Esophagus (tissue), 2 donors: ENCODE measurements around the gene DDX51. TPM values are rescaled to one million over a fixed set of nuclear protein-coding genes. Genes with fewer than 3 reads are reported as not detected.

Experiments
- H3K27ac ChIP-seq, 2 donors: one replicate each; pipeline ENCODE4 v1.5.1; 2013; ENCODE audit warnings: low read depth in 2 of 2, mild to moderate bottlenecking in 2 of 2, inconsistent platforms in 1 of 2, low read length in 1 of 2, moderate library complexity in 1 of 2
- H3K27me3 ChIP-seq, 2 donors: one replicate each; pipeline ENCODE4 v1.6.1; 2013; ENCODE audit warnings: low read length in 2 of 2, control low read depth in 1 of 2, mild to moderate bottlenecking in 1 of 2; ENCODE audit not compliant: insufficient read depth in 2 of 2, control insufficient read depth in 1 of 2
- H3K36me3 ChIP-seq, 2 donors: one replicate each; pipeline ENCODE4 v1.6.1; 2013; ENCODE audit warnings: low read length in 1 of 2; ENCODE audit not compliant: control insufficient read depth in 2 of 2, insufficient read depth in 2 of 2
- H3K4me1 ChIP-seq, 2 donors: one replicate each; pipeline ENCODE4 v1.6.1; 2013; ENCODE audit warnings: low read length in 1 of 2; ENCODE audit not compliant: control insufficient read depth in 2 of 2, insufficient read depth in 2 of 2
- H3K4me3 ChIP-seq, 2 donors: one replicate each; pipeline ENCODE4 v1.5.1; 2013; ENCODE audit warnings: low read length in 2 of 2, mild to moderate bottlenecking in 2 of 2, low read depth in 1 of 2, moderate library complexity in 1 of 2
- H3K9me3 ChIP-seq, 2 donors: one replicate each; pipeline ENCODE4 v1.6.1; 2013; ENCODE audit warnings: mild to moderate bottlenecking in 2 of 2, low read depth in 1 of 2, low read length in 1 of 2, moderate library complexity in 1 of 2; ENCODE audit not compliant: control insufficient read depth in 2 of 2, insufficient read depth in 1 of 2
- WGBS, 2 donors: extraction: QIAGEN DNeasy Blood & Tissue Kit; methylation state at CpG; one replicate each; pipeline ENCODE4 v1.1.7; 2013; 5-methylcytosine and 5-hydroxymethylcytosine counted together
- polyA plus RNA-seq, 2 donors: library from polyadenylated mRNA; stranded (reverse); fragments of 200-250 nt; gene quantifications; one replicate each; pipeline ENCODE4 v1.2.3, GENCODE V29; 2013
- donor health status: healthy with polysubstance abuse.
- donor health status: Bipolar disorder and iron deficiency.

The DDX51 gene
- polyA plus RNA-seq, 2 donors, result 12.3 to 20.4 TPM

DNA sequence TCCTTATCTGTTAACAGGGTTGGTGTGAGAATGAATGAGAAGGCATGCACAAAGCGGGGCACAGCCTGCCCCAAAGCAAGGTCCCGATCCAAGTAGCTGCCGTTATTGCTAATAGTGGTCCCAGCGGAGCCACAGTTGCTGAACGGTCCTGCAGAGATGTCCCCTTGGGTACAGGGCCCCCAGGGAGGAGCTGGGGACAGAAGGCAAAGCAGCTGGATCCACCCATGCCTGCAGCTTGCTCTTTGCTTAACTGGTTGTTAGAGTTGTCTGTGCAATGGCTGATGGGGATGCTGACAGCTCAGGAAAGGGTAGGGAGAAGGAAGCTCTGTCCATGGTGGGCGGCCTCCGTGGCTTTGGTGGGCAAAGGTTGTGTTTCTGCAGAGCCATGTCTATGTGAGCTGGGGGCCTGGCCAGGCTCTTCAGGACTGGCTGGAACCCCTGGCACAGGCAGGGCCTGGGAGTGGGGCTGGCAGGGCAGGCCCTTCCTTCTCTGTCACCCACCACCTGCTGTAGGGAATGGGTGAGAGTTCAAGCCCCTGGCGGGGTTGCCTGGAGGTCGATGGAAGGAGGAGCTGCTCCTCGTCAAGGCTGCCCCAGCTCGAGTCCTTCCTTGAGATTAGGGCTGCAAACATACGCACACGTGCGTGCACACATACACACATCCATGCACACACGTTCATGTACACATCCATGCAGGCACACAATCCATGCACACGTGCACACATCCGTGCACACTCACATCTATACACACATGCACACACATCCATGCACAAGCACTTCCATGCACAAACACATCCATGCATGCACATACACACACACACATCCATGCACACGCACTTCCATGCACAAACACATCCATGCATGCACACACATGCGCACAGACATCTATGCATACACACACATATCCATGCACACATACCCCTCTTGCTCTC is 35.6 kb upstream of the DDX51 start:
- H3K36me3 ChIP-seq, result no peaks in the 10 kb centered on the region
- H3K9me3 ChIP-seq, result peaks cover 0 to 8% of the 10 kb centered on the region in 2 donors
- 80 to 81% methylated on average over 19 of the region's 19 CpGs for WGBS, 2 donors
- no peak overlapping the region for H3K4me3 ChIP-seq
- no peak overlapping the region for H3K27ac ChIP-seq
- peaks cover 3 to 11% of the 10 kb centered on the region in 2 donors for H3K4me1 ChIP-seq
- H3K27me3 ChIP-seq, result no peaks in the 10 kb centered on the region

DNA sequence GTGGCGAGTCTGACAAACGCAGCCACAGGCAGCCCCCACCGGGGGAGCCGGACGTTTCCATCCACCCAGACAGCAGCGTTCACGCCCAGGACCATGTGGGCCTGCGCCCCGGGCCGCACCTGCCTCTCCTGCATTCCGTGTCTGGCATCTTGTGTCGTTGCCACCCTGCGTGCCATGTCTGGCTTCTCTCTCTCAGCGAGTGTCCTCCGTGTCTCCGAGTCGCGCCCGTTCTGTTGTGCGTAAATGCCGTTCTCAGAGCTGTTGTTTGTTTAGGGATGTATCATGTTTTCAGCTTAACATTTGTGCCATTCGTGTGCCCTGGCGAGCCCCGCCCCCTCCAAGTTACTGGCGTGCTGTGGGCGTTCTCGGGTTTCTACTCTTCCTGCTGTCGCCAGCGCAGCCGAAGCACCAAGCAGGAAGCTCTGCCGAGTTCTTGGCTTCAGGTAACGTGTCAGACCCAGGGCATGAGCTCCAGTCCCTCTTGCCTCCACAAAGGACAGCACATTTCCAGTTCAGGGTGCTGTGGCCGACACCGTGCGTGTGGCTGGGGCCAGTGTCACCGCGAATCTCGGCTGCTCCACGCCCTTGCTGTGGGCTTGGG is 34.8 kb upstream of the DDX51 start:
- peaks cover 0 to 8% of the 10 kb centered on the region in 2 donors for H3K9me3 ChIP-seq
- H3K4me3 ChIP-seq, result peak overlapping the region in 1 of 2 donors; percentile 5
- H3K27me3 ChIP-seq, result no peaks in the 10 kb centered on the region
- 43 to 46% methylated on average over 39 of the region's 39 CpGs for WGBS, 2 donors
- no peaks in the 10 kb centered on the region for H3K36me3 ChIP-seq
- H3K4me1 ChIP-seq, result peaks cover 3 to 11% of the 10 kb centered on the region in 2 donors
- no peak overlapping the region for H3K27ac ChIP-seq

DNA sequence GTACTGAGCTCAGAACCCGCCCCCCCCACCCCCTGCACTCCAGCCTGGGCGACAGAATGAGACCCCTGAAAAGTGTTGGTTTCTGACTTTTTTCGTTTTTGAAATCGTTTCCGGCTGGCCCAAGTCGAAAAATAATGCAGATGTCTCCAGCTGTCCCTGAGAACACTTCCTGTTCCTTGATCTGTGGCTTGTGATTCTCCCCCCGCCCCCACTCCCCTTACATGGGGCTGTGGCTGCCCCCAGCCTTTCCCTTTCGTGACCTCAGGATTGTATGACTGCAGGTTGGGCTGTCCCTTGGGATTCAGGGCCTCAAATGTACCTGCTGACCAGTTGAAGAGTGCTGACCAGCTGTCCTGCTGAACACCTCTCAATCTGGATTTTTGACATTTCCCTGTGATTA is 34.2 kb upstream of the DDX51 start:
- Histone ChIP-seq H3K27ac (no peak overlapping the region), H3K4me3 (no peak overlapping the region), H3K36me3 (no peaks in the 10 kb centered on the region), H3K27me3 (no peaks in the 10 kb centered on the region), H3K4me1 (peaks cover 3 to 11% of the 10 kb centered on the region in 2 donors), H3K9me3 (peaks cover 0 to 8% of the 10 kb centered on the region in 2 donors)
- WGBS, 2 donors, result 32 to 34% methylated on average over 8 of the region's 8 CpGs

DNA sequence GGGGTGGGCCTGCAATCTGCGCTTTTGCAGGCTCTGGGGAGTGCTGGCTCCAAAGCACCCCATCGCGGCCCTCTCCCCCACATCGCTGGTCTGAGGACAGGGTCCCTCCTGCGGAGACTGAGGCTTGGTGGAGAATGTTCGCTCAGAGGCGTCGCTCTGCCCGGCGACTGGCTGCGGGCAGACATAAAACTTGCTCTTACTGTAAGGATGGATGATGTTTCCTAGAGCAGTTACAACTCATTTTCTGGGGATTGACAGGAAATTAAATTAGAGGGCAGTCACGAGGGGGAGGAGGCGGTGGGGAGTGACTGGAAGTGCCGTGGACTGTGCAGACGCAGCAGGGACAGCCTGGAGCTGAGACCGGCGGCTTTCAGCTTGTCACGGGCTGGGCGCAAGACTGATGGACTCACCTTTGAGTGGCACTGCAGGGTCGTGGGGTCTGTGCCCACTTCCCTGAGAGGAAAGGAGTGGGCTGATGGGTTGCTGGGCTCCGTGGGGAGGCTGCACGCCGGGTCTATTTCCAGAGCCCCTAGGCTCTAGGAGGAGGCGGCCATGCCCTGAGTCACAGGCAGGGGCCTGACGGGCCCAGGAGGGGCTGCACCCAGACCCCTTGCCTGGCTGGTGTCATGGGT is 32.9 kb upstream of the DDX51 start:
- Histone ChIP-seq H3K27ac (no peak overlapping the region), H3K9me3 (peaks cover 0 to 8% of the 10 kb centered on the region in 2 donors), H3K36me3 (no peaks in the 10 kb centered on the region), H3K4me1 (peaks cover 3 to 11% of the 10 kb centered on the region in 2 donors), H3K4me3 (no peak overlapping the region), H3K27me3 (no peaks in the 10 kb centered on the region)
- 78 to 79% methylated on average over 25 of the region's 25 CpGs for WGBS, 2 donors

DNA sequence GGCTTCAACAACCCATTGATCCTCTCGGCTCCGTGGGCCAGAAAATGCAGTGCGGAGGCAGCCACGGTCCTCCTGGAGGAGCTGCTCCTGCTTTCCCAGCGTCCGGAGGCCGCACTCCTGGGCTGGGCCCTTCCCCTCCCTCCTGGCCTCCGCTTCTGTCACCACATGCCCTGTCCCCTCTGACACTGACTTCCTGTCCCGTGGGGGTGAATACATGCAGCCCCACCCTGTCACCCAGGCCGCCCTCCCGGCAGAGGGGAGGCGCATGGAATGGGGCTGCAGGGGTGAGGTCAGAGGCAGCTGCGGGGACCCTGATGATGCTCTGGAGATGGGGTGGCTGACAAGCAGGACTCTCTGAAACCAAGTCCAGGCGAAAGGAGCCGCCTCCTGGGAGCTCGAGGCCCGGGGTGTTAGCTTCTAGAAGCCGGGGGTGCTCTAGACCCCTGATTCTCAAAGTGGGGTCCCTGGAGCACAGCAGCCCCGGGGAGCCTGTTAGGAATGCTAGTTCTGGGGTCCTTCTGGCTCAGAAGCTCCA is 32.3 kb upstream of the DDX51 start:
- H3K4me3 ChIP-seq, result no peak overlapping the region
- WGBS, 2 donors, result 60 to 65% methylated on average over 16 to 19 of the region's 19 CpGs
- no peaks in the 10 kb centered on the region for H3K27me3 ChIP-seq
- H3K27ac ChIP-seq, result no peak overlapping the region
- no peaks in the 10 kb centered on the region for H3K36me3 ChIP-seq
- peaks cover 0 to 6% of the 10 kb centered on the region in 2 donors for H3K9me3 ChIP-seq
- peaks cover 3 to 11% of the 10 kb centered on the region in 2 donors for H3K4me1 ChIP-seq

DNA sequence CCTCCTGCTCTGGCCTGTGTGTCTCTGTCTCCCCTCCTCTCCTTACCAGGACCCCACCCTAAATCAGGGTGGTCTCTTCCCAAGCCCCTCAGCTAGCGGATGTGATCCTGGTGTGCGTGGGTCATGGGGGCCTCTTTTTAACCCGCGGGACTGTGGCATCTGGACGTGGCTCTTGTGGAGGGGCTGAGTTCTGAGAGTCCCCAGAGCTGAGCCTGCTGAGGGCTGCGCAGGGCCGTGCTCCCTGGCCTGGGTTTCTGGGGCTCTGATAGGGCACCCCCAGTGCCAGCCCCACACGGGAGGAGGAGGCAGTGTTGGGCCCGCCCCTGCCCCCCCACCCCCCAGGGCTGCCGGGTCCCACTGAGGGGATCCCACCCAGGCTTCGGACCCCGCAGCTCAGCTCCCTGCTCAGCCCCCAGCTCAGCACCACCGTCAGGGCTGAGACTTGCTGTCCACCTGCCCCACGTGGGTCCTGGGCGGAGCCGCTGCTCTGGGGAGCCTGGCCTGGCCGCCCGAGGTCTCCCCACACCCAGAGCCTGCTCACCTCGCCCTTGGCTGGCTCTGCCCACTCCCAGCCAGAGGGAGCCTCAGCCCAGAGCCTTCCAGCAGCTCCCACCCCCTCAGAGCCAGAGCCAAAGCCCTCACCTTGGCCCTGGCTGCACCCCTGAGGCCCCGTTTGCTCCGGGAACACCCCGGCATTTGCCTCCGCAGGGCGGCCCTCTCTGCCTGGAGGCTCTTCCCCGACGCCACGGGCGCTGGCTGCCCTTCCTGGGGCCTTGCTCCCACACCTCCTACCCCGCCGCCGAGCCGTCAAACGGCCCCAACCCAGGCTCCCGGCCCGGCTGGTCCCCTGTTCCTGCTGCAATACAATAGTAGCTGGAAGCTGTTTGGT is 31.6 kb upstream of the DDX51 start:
- no peaks in the 10 kb centered on the region for H3K27me3 ChIP-seq
- 54 to 59% methylated on average over 34 to 35 of the region's 35 CpGs for WGBS, 2 donors

DNA sequence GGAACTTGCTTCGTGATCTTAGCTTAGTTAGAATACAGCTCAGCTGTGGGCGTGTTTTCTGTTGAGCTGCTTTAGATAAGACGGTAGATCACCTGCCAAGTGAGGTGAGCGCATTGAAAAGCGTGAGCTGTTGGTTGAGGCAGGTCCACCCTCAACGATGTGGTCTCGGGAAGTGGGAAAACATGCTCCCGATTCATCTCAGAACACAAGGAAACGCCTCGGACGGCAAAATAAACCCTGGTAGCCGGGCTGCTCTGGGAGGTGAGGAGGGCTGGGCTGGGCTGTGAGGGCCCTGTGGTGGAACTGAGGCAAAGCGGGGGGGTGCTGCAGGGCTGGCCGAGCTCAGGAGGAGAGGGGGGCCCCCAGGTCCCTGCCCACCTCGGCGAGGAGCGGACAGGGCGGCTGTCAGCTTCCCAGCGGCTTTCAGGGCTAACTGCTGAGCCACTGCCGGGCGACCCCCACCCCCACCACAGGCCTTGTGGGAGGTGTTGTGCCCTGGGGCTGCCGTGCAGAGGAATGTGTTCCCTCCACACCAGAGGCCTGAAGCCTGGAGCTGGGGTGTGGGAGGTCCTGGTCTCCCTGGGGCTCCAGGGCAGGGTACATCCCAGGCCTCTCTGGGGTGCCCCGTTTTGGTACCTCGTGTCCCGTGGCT is 30.8 kb upstream of the DDX51 start:
- Histone ChIP-seq H3K27ac (no peak overlapping the region), H3K4me3 (no peak overlapping the region), H3K27me3 (no peaks in the 10 kb centered on the region), H3K36me3 (no peaks in the 10 kb centered on the region), H3K9me3 (no peaks in the 10 kb centered on the region), H3K4me1 (peaks cover 3 to 13% of the 10 kb centered on the region in 2 donors)
- 50 to 53% methylated on average over 24 to 25 of the region's 25 CpGs for WGBS, 2 donors

More for the DNA sequence above, 31.6 kb upstream of the DDX51 start:
- Histone ChIP-seq H3K36me3 (no peaks in the 10 kb centered on the region), H3K27ac (no peak overlapping the region), H3K4me1 (peaks cover 3 to 11% of the 10 kb centered on the region in 2 donors), H3K9me3 (no peaks in the 10 kb centered on the region), H3K4me3 (no peak overlapping the region)

DNA sequence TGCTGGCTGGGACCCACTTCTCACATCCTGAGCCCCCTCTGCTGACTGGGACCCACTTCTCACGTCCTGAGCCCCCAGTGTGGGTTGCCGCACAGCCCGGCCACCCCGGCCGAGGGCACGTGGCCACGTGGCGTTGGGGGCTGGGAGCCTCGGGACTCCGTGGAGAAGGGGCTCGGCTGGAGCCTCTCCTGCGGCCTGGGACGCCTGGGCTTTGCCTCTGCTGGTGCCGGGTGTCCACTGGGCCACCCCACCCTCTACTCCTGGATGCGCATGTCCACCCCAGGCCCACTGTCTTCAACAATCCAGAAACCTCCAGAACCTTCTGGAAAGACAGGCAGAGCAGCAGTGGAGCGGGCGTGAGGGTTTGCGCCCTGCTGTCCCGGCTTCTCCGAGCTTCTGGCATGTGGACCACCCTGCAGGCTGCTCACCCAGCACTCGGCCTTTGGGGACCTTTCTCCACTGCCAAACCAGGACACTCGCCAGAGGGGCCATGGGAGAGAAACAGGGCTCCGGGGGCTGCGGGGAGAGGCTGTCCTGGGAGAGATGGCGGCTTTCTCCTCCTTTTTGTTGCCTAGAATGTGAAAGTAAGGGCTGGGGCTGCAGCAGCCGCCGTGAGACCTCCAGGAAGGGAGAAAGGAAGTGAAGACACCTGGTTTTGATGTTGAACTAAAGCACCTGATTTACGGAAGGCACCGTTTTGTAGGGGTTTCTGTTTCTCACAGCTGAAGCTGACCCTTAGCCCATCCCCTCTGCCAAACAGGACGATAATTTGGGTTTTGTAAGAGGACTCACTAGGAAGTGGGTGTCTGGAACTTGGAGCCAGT is 30.1 kb upstream of the DDX51 start:
- Histone ChIP-seq H3K36me3 (no peaks in the 10 kb centered on the region), H3K4me1 (peaks cover 3 to 11% of the 10 kb centered on the region in 2 donors), H3K4me3 (no peak overlapping the region), H3K27me3 (no peaks in the 10 kb centered on the region), H3K9me3 (no peaks in the 10 kb centered on the region), H3K27ac (no peak overlapping the region)
- 79 to 80% methylated on average over 30 of the region's 30 CpGs for WGBS, 2 donors
